HG03432 (cell line): ENCODE measurements around the gene AURKB.
A peak's percentile ranks its signal among the peaks of the same experiment; 100 is the strongest.
"Not testable (repeated sequence)": the region's sequence is repeated elsewhere in the genome, so short reads cannot be mapped to it uniquely, and the experiment has no call there.

Experiments used
- ATAC-seq: cut with Tn5 transposase; IDR thresholded peaks from one replicate; pipeline ENCODE4 v1.9.1; 2021; ENCODE audit warnings: mild to moderate bottlenecking, moderate library complexity; ENCODE audit not compliant: unreplicated experiment

Gene AURKB

GRCh38 chr17:8209907-8210760 is at the start of gene AURKB:
Gene AURKB, minus strand, starts transcription at chr17:8210575. Its CDS starts 351 bp downstream, at chr17:8210224.
- ATAC-seq: peak; percentile 86

GRCh38 chr17:8257801-8258200 is 47.4 kb upstream of the AURKB start:
- no peak for ATAC-seq

GRCh38 chr17:8256691-8257090 is 46.3 kb upstream of the AURKB start:
- ATAC-seq: no peak

DNA sequence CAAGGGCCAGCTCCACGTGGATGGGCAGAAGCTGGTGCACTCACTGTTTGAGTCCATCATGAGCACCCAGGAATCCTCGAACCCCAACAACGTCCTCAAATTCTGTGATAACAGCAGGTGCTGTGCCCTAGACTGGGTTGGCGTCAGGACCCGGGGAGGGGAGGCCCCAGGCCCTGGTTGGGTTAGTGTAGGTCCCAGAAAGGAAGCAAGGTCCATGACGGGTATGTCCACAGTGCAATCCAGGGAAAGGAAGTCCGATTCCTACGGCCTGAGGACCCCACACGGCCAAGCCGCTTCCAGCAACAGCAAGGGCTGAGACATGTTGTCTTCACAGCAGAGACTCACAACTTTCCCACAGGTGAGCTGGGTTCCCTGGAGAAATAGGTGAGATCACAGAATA is 45.9 kb upstream of the AURKB start:
- ATAC-seq: no peak

- no peak for ATAC-seq
These were observed 45.1 kb upstream of the AURKB start for GRCh38 chr17:8255499-8255898.

DNA sequence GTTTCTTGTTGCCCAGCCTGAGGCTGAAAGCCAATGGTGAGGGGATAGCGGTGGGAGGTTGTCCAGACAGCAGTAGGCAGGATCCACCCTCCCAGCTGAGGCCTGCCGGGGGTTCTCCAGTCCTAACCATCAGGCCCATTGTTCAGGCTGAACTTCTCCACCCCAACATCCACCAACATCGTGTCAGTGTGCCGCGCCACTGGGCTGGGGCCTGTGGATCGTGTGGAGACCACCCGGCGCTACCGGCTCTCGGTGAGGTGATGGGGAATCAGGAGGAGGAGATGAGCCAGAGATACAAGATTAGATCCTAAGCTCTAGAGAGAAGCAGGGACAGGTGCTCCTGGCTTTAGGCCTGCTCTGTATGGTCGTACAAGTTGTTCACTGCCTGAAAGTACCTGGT is 44.5 kb upstream of the AURKB start:
- no peak for ATAC-seq

- no peak for ATAC-seq
These were observed 43.4 kb upstream of the AURKB start for GRCh38 chr17:8253801-8254200.

DNA sequence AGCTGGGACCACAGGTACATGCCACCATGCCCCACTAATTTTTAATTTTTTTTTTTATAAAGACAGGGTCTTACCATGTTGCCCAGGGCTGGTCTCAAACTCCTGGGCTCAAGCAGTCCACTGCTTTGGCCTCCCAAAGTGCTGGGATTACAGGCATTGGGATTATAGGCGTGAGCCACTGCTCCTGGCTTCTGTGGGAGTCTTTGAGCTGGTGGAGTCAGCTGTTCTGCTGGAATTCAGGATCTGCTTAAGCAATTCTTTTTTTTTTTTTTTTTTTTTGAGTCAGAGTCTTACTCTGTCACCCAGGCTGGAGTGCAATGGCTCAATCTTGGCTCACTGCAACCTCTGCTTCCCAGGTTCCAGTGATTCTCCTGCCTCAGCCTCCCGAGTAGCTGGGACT is 41.0 kb upstream of the AURKB start:
- not testable (repeated sequence) for ATAC-seq

GRCh38 chr17:8249621-8250500 is 39.5 kb upstream of the AURKB start:
- ATAC-seq: no peak

GRCh38 chr17:8248751-8249607 is 38.6 kb upstream of the AURKB start, which contains the start of gene PFAS:
Gene PFAS, plus strand, starts transcription at chr17:8249289. Its CDS starts 4,649 bp downstream, at chr17:8253938.
- ATAC-seq: peak; percentile 54

DNA sequence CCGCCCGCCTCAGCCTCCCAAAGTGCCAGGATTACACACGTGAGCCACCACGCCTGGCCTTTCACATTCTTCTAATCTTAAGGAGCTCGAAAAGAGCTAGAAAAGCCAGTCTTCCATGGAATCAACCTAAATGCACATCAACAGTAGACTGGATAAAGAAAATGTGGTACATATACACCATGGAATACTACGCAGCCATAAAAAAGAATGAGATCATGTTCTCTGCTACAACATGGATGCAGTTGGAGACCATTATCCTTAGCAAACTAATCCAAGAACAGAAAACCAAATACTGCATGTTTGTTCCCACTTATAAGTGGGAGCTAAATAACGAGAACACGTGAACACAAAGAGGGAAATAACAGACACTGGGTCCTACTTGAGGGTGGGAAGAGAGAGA is 34.4 kb upstream of the AURKB start:
- ATAC-seq: no peak

DNA sequence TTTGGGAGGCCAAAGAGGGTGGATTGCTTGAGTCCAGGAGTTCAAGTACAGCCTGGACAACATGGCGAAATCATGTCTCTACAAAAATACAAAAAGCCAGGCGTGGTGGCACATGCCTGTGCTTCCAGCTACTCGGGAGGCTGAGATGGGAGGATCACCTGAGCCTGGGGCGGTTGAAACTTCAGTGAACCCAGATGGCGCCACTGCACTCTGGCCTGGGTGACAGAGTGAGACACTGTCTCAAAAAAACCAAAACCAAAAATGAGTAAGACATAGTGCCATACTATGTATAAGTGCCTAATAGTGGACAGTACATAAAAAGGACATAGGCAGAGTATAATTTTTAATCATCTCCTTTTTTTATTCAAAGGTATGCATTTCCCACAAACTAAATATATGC is 33.5 kb upstream of the AURKB start:
- no peak for ATAC-seq

DNA sequence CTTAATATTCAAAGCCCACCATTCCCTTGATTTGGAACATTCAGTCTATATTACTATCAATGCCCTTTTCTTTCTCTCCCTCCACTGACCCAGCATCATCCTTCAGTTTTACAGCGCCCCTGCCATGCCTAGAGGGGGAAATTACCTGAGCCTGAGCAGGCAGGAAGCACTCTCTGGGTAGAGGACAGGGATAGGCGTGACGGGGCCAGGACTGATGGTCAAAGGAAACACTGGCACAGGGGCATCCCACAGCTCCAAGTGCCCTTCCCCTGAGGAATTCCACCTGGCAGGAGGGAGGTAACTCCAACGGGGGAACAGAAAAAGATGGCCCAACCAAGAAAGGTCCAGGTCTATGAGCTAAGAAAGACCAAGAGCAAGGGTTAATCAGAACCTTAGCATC is 27.5 kb upstream of the AURKB start:
- ATAC-seq: no peak

DNA sequence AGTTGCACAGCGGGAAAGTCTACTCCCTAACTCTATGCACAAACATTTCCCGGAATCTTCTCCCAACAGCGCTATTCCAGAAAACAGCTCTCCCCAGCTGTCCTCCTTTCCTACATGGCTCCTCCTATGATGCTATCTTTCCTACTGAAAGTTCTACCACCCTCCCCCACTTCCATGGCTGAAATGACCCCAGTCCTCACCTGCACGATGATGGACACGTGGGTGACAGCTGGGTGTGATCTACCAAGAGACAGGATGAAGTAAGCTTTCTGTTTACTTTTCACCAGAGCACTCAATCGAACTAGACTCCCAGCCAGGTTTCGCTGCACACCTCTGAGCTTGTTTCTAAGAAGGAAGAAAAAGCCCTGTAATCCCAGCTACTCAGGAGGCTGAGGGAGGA is 26.8 kb upstream of the AURKB start:
- no peak for ATAC-seq

DNA sequence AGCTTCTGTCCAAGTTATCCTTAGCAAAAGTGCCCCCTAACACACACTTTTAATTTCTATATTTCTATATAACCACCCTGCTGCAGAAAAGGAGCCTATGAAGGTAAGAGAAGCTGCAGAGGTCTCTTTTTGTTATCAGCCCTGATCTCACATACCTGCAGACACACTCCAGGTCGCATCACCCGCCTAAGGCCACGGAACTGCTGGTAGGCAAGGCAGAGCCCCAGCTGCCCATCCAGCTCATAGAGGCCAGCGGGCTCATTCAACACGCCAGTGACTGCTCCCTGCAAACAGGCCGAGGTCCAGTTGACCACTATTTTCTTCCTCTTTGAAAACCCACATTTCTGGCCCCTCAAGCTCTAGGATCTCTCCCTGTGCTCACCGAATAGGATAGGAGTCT is 25.3 kb upstream of the AURKB start:
- no peak for ATAC-seq

GRCh38 chr17:8234361-8235270 is 24.2 kb upstream of the AURKB start:
- ATAC-seq: no peak

DNA sequence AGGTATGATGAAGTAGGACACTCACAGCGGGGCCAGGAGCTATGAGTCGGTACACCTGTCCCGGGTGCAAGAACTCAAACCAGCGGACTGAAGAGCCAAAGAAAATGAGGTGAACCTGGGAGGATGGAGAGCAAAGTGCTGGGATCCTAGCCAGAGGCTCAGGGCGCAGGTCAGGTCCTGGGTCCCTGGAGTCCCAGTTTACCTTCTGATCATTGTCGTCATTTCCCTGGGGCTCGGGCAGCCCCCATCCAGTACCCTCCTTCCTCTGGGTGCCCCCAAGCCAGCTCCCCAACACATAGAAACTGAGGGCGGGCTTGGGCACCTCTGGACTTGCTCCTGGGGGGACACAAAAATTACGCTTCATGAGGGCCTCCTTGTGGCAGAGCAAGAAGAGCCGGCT is 21.3 kb upstream of the AURKB start:
- no peak for ATAC-seq

GRCh38 chr17:8227238-8227581 is 16.8 kb upstream of the AURKB start:
- no peak for ATAC-seq

DNA sequence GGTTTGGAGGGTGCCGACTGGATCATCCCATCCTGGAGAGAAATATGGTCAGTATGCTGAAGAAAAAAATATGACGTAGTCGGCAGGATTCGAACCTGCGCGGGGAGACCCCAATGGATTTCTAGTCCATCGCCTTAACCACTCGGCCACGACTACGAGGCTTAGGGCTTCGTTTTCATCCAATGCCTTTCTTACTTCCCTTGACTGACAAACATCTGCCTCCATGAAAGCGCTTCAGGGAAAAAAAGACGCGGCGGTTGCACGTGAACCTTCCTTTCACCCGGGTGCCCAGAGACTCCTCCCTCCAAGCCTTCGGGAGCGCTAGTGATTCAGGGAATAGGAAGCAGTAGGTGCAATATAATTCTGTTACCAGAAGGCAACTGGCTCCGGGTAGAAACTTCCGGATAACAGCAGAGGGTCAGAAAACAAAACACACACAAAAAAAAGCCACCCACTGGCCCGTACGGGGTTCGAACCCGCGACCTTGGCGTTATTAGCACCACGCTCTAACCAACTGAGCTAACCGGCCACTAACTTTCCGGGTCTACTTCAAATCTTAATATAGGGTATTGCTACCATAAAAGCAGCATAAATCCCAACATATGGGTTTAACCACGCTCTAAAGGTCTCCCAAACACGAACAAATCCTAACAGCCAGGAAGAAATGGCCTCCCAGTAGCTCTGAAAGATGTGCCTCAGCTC is 16.3 kb upstream of the AURKB start:
- no peak for ATAC-seq
